Smooth muscle cell (in vitro differentiated cells): Measurements from ENCODE around the gene TCAF2. TPM values are rescaled to one million over a fixed set of nuclear protein-coding genes. Genes with fewer than 3 reads are reported as not detected.
"Not testable (repeated sequence)": the region's sequence is repeated elsewhere in the genome, so short reads cannot be mapped to it uniquely, and the experiment has no call there.

Experiments used
- DNase-seq: peaks from one replicate; lab custom pipeline; 2025; ENCODE audit not compliant: unreplicated experiment; lab: John Stamatoyannopoulos, UW
- H2AFZ ChIP-seq: fragments of 200-600 bp; sonication (generic); 2 replicates; pipeline ENCODE4 v1.6.0; 2016; ENCODE audit warnings: antibody characterized with exemption, low read depth, mild to moderate bottlenecking
- H3F3A ChIP-seq: fragments of 200-600 bp; sonication (generic); 2 replicates; pipeline ENCODE4 v1.6.0; 2017; ENCODE audit warnings: antibody characterized with exemption, low read depth
- H3K27ac ChIP-seq: fragments of 200-600 bp; sonication (generic); 2 replicates; pipeline ENCODE4 v1.5.1; 2016; ENCODE audit warnings: low read depth, mild to moderate bottlenecking
- H3K27me3 ChIP-seq: fragments of 200-600 bp; sonication (generic); 2 replicates; pipeline ENCODE4 v1.6.1; 2016; ENCODE audit warnings: low read depth, mild to moderate bottlenecking
- H3K36me3 ChIP-seq: fragments of 200-600 bp; sonication (generic); 2 replicates; pipeline ENCODE4 v1.5.1; 2016; ENCODE audit warnings: low read depth
- H3K4me1 ChIP-seq: fragments of 200-600 bp; sonication (generic); 2 replicates; pipeline ENCODE4 v1.5.1; 2016; ENCODE audit warnings: low read depth
- H3K4me2 ChIP-seq: fragments of 200-600 bp; sonication (generic); 2 replicates; pipeline ENCODE4 v1.6.0; 2016; ENCODE audit warnings: mild to moderate bottlenecking
- H3K4me3 ChIP-seq: fragments of 200-600 bp; sonication (generic); 2 replicates; pipeline ENCODE4 v1.5.1; 2016; ENCODE audit warnings: mild to moderate bottlenecking
- H3K79me2 ChIP-seq: fragments of 200-600 bp; sonication (generic); 2 replicates; pipeline ENCODE4 v1.6.0; 2016; ENCODE audit warnings: low read depth, mild to moderate bottlenecking
- H3K9ac ChIP-seq: fragments of 200-600 bp; sonication (generic); 2 replicates; pipeline ENCODE4 v1.6.0; 2016; ENCODE audit warnings: low read depth
- H3K9me3 ChIP-seq: fragments of 200-600 bp; sonication (generic); replicated peaks from 2 replicates; pipeline ENCODE4 v1.5.1; 2016; ENCODE audit warnings: low read depth
- H4K20me1 ChIP-seq: fragments of 200-600 bp; sonication (generic); 2 replicates; pipeline ENCODE4 v1.6.0; 2016; ENCODE audit warnings: low read depth
- WGBS: methylation state at CpG from one replicate; pipeline ENCODE4 v1.1.7; 2016; ENCODE audit warnings: low lambda C conversion rate; 5-methylcytosine and 5-hydroxymethylcytosine counted together
- polyA plus RNA-seq: library from polyadenylated mRNA; unstranded; fragments of >200 nt; fragmentation: Nextera tagmentation; extraction: Ambion mirVana; gene quantifications from 2 replicates; pipeline ENCODE4 v1.2.1, GENCODE V29; 2016
- total RNA-seq: library from RNA; depleted of rRNA; stranded (reverse); fragments of >200 nt; gene quantifications from 2 replicates; pipeline ENCODE4 v1.2.3, GENCODE V29; 2014
- TF ChIP-seq, protein P1 (sequence below): fragments of 200-600 bp; sonication (generic); IDR thresholded peaks from 2 replicates; pipeline ENCODE4 v1.5.1; 2017; ENCODE audit warnings: borderline replicate concordance, mild to moderate bottlenecking, antibody characterized with exemption; ENCODE audit not compliant: insufficient read depth, poor library complexity, severe bottlenecking

TCAF2 gene
- total and polyA plus RNA-seq, 2 experiments from 2014 or later, result 3.4 to 6.2 TPM

DNA sequence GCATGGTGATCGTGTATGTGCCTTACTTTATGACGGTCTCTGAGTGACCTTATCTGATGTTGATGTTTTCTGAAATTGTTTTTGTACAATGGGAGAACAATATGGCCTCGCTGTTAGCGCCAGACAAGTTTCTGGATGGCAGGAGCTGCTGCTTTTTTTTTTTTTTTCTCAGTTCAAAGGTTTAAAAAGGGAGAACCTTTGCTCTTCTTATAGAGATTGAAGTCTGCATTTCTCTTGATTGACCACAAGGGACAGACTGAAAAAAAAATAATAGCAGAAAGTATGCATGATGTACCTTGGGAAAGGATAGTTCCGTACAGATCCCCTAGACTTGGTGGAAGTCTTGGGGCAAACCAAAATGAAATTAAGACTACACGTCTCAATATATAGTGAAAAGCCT is 5.2 kb upstream of the TCAF2 start:
- not testable (repeated sequence) for H2AFZ ChIP-seq, H3K79me2 ChIP-seq, H3K27ac ChIP-seq, H3K4me2 ChIP-seq, DNase-seq, H3F3A ChIP-seq, H4K20me1 ChIP-seq, H3K4me1 ChIP-seq, H3K27me3 ChIP-seq, H3K9ac ChIP-seq, H3K9me3 ChIP-seq, H3K4me3 ChIP-seq, H3K36me3 ChIP-seq
- TF ChIP-seq, protein P1, sequence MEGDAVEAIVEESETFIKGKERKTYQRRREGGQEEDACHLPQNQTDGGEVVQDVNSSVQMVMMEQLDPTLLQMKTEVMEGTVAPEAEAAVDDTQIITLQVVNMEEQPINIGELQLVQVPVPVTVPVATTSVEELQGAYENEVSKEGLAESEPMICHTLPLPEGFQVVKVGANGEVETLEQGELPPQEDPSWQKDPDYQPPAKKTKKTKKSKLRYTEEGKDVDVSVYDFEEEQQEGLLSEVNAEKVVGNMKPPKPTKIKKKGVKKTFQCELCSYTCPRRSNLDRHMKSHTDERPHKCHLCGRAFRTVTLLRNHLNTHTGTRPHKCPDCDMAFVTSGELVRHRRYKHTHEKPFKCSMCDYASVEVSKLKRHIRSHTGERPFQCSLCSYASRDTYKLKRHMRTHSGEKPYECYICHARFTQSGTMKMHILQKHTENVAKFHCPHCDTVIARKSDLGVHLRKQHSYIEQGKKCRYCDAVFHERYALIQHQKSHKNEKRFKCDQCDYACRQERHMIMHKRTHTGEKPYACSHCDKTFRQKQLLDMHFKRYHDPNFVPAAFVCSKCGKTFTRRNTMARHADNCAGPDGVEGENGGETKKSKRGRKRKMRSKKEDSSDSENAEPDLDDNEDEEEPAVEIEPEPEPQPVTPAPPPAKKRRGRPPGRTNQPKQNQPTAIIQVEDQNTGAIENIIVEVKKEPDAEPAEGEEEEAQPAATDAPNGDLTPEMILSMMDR, result peak; percentile 18
- WGBS, result 89% methylated on average over 4 of the region's 6 CpGs

DNA sequence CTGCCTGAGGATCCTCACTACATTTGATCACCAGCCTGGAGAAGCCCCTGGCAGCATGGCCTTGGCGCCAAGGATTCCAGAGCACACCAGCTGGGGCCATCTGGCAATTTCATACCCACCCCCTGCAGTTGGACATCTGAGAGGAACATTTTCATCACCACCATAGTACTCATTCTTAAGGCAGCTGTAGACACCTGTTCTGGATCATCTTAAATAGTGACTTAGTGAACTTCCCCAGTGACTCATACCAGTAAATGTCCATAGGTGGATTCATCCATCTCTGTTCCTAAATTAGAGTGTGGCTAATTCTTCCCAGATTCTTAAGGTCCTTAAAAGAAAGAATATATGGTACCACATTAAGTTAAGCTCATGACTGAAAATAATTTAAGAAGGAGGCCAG is 3.6 kb upstream of the TCAF2 start:
- H3K4me2 ChIP-seq, H3K27ac ChIP-seq, H3K36me3 ChIP-seq, H4K20me1 ChIP-seq, H3K9me3 ChIP-seq, H3K4me3 ChIP-seq, H3K9ac ChIP-seq, H3K27me3 ChIP-seq, DNase-seq, H2AFZ ChIP-seq, H3K79me2 ChIP-seq, H3K4me1 ChIP-seq, H3F3A ChIP-seq: not testable (repeated sequence)
- no CpG with 5 or more reads among the region's 1 CpG for WGBS

DNA sequence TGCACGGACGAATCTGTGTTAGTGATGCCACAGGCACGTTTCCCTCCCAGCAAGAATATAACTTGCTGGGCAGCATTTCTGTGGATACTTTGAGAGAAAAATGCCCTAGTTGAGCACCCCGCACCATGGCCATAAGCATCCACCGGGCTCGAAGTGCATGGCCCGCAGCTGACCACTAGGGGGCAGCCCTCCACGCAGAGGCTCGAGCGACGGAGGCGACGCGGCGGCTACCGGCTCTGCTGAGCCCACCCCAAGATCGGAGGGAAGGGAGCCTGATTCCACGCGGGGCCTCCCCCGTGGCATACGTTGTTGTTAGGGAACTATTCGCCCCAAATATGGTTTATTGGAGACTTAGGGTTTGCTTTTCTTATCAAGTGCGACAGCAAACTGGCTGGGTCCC is 716 bp upstream of the TCAF2 start:
- not testable (repeated sequence) for H3F3A ChIP-seq, H3K36me3 ChIP-seq, H2AFZ ChIP-seq, H3K4me2 ChIP-seq, DNase-seq, H3K27ac ChIP-seq, H3K79me2 ChIP-seq, H3K9me3 ChIP-seq, H3K4me3 ChIP-seq, H4K20me1 ChIP-seq, H3K9ac ChIP-seq, H3K27me3 ChIP-seq, H3K4me1 ChIP-seq
- no CpG with 5 or more reads among the region's 23 CpGs for WGBS

DNA sequence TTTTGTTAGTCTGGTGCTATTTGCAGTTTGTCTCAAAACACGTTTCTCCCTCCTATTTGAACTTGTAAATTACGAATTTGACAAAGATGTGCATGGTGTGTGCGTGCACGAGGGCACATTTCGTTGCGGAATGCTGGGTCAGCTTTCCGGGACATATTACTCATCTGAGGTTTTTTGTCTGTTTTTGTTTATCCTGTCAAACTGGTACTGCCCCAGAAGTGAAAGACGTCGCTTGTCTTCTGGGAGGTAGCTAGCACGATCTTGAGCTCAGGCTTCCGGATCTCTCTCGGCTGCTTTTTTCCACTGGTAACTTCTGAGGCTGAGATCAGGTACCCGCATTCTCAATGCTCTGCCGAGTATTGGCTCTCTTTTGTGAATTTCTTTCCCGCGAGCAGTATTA is 401 bp downstream of the TCAF2 start:
- not testable (repeated sequence) for H3K9me3 ChIP-seq, H3K27ac ChIP-seq, H2AFZ ChIP-seq, H3K4me1 ChIP-seq, DNase-seq, H3K79me2 ChIP-seq, H3K36me3 ChIP-seq, H3K27me3 ChIP-seq, H3K4me3 ChIP-seq, H3K9ac ChIP-seq, H3F3A ChIP-seq, H4K20me1 ChIP-seq, H3K4me2 ChIP-seq
- no CpG with 5 or more reads among the region's 16 CpGs for WGBS

DNA sequence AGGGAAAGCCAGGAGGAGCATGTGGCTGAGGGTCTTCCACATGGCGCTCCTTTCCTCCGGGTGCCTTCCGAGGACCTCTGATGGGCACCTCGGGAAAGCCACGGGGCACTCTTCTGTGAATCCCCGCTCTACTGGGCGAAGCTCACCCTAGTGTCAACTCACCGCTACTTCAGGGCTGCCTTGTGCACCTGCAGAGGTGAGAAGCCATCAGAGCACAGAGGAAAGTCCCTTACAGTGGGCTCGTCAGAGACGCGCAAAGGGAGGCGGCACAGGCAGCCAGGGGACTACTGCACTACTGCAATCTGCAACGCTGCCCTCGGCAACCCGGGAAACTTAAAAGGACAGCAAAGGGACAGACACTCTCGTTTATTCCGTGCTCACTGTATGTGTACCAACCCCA is 1.4 kb downstream of the TCAF2 start:
- not testable (repeated sequence) for H3K36me3 ChIP-seq, H3K27me3 ChIP-seq, H3K4me2 ChIP-seq, H2AFZ ChIP-seq, H3K27ac ChIP-seq, H3K79me2 ChIP-seq, H3K9me3 ChIP-seq, DNase-seq, H3F3A ChIP-seq, H4K20me1 ChIP-seq, H3K9ac ChIP-seq, H3K4me3 ChIP-seq, H3K4me1 ChIP-seq
- no CpG with 5 or more reads among the region's 17 CpGs for WGBS

DNA sequence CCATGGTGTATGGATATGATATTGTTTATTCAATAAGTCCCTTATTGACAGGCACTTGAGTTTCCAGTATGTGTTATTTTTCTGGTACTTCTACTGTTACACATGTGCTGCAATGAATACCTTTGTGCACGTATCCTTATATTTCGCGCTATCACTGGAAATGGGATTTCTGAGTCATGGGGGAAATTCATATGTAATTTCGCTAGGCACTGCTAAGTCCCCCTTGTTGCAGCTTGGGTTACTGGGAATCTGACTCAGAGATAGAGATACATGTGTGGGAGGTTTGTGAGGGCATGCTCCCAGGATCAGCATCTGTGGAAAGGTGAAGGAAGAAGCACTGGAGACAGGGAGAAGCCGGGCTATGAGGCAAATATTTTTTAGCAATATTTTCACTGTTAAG is 9.9 kb downstream of the TCAF2 start:
- H3K9ac ChIP-seq, H3F3A ChIP-seq, H3K27ac ChIP-seq, H3K4me3 ChIP-seq, H3K4me2 ChIP-seq, DNase-seq, H3K9me3 ChIP-seq, H2AFZ ChIP-seq, H3K79me2 ChIP-seq, H3K27me3 ChIP-seq, H3K36me3 ChIP-seq, H4K20me1 ChIP-seq, H3K4me1 ChIP-seq: not testable (repeated sequence)
- no CpG with 5 or more reads among the region's 5 CpGs for WGBS

DNA sequence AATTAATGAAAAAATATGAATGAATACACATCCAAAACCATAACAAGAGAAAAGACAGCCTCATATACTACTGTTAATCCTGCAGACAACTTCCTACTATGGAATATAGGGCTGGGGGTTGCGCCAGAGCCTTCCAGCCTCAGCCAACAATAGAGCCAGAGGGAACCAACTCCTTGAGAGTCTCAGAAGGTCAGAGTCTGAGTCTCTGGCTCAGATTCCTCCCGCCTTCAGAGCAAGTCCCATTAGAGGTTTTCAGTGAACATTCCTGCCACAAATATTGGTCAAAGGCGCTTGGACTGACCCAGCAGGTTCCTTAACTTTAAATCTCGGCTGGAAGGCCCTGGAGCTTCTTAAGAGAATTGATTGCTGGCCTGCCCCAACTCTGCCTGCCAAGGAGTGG is 11.7 kb downstream of the TCAF2 start:
- H3K4me2 ChIP-seq, H3F3A ChIP-seq, DNase-seq, H3K27me3 ChIP-seq, H3K4me1 ChIP-seq, H3K4me3 ChIP-seq, H3K9ac ChIP-seq, H3K27ac ChIP-seq, H4K20me1 ChIP-seq, H3K79me2 ChIP-seq, H2AFZ ChIP-seq, H3K36me3 ChIP-seq, H3K9me3 ChIP-seq: not testable (repeated sequence)
- WGBS, result no CpG with 5 or more reads among the region's 4 CpGs

DNA sequence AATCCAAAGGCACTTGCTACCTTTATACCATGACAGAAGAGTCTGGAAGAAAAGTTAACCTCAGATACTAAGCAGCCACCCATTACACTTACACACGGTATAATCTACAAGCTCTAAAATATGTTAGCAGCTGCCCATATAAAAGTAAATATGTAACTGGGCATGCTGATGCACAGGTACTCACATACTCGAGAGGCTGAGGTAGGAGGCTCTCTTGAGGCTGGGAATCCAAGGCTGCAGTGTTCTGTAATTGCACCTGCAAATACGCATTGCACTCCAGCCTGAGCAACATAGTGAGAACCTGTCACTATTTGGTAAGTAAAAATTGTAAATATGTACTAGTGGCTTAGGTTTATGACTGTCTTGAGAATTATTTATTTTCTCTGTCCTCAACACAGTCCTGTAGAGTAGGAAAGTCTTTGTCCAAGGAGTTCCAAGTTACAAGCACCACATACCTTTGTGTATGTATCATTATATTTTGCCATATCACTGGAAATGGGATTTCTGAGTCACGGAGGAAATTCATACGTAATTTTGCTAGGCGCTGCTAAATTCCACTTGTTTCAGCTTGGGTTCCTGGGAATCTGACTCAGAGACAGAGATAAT is 12.3 kb downstream of the TCAF2 start:
- H3K4me1 ChIP-seq, H3F3A ChIP-seq, DNase-seq, H3K9me3 ChIP-seq, H3K4me3 ChIP-seq, H3K79me2 ChIP-seq, H2AFZ ChIP-seq, H3K4me2 ChIP-seq, H3K36me3 ChIP-seq, H3K9ac ChIP-seq, H3K27me3 ChIP-seq, H4K20me1 ChIP-seq, H3K27ac ChIP-seq: not testable (repeated sequence)
- no CpG with 5 or more reads among the region's 6 CpGs for WGBS
